Sigmoid colon (tissue), 4 donors: Measurements from ENCODE around the gene FMO5.

ENCODE experiments used
- POLR2A ChIP-seq, 2 donors: fragments of 450-650 bp; IDR thresholded peaks; one replicate each; pipeline ENCODE4 v1.6.1; 2016; ENCODE audit warnings: antibody characterized with exemption in 2 of 2, mild to moderate bottlenecking in 2 of 2, moderate library complexity in 2 of 2
- POLR2AphosphoS5 ChIP-seq, 4 donors: sonication (generic); formaldehyde crosslinking; IDR thresholded peaks; one replicate each; pipeline ENCODE4 v1.6.1; 2017; ENCODE audit warnings: antibody characterized with exemption in 4 of 4
- TF ChIP-seq, protein P1 (sequence below), 4 experiments: fragments of 450-650 bp in 3 of 4; fragments of 200-600 bp in 1 of 4; IDR thresholded peaks; one replicate each; pipeline ENCODE4 v1.5.1; 2016 to 2019; ENCODE audit warnings: antibody characterized with exemption in 4 of 4, mild to moderate bottlenecking in 3 of 4, moderate library complexity in 2 of 4

DNA sequence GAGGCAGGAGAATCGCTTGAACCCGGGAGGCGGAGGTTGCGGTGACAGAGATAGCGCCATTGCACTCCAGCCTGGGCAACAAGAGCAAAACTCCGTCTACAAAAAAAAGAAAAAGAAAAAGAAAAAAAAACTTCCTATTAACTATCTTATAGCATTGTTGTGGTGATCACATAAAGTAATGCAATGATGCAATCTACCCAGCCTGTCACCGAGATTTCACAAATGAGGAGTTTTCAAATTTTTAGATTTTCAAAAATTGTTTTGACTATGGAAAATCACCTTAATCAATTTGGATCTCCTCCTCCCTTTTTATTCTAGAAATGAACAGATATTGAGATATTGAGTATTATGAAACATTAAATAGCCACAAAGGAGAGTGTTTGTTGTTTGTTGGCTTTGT, 8.0 kb downstream of the FMO5 start:
- TF ChIP-seq, protein P1, sequence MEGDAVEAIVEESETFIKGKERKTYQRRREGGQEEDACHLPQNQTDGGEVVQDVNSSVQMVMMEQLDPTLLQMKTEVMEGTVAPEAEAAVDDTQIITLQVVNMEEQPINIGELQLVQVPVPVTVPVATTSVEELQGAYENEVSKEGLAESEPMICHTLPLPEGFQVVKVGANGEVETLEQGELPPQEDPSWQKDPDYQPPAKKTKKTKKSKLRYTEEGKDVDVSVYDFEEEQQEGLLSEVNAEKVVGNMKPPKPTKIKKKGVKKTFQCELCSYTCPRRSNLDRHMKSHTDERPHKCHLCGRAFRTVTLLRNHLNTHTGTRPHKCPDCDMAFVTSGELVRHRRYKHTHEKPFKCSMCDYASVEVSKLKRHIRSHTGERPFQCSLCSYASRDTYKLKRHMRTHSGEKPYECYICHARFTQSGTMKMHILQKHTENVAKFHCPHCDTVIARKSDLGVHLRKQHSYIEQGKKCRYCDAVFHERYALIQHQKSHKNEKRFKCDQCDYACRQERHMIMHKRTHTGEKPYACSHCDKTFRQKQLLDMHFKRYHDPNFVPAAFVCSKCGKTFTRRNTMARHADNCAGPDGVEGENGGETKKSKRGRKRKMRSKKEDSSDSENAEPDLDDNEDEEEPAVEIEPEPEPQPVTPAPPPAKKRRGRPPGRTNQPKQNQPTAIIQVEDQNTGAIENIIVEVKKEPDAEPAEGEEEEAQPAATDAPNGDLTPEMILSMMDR (IDR thresholded peaks at IDR 0.05) = no peak
- TF ChIP-seq POLR2A (IDR thresholded peaks at IDR 0.05) (no peak), POLR2AphosphoS5 (IDR thresholded peaks at IDR 0.05) (no peak)
